Right forelimb (tissue), 1 donor: Measurements from ENCODE around the gene TSPAN9.

ENCODE experiments used
- DNase-seq: peaks from one replicate; pipeline ENCODE4 v3.0.0-alpha.2; 2018

TSPAN9 gene

DNA sequence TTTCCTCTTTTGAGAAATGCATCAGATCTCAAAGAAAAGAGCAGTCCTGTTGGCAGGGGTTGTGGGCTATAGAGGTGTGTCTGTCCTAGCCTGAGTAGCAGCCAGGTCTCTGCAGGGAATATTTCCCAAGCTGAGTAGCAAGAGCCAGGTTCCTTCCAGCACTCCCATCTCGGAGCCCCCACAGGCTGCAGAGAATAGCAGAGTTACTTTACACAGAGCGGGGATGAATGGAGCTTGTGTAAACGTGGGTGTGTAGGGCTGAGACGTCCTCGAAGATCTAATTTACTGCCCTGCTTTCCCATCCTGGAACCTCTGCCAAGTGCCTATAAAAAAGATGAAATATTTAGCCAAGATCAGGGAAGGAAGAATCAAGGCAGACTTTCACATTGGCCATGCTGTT lies 156.6 kb downstream of the TSPAN9 start:
- DNase-seq: no peak

DNA sequence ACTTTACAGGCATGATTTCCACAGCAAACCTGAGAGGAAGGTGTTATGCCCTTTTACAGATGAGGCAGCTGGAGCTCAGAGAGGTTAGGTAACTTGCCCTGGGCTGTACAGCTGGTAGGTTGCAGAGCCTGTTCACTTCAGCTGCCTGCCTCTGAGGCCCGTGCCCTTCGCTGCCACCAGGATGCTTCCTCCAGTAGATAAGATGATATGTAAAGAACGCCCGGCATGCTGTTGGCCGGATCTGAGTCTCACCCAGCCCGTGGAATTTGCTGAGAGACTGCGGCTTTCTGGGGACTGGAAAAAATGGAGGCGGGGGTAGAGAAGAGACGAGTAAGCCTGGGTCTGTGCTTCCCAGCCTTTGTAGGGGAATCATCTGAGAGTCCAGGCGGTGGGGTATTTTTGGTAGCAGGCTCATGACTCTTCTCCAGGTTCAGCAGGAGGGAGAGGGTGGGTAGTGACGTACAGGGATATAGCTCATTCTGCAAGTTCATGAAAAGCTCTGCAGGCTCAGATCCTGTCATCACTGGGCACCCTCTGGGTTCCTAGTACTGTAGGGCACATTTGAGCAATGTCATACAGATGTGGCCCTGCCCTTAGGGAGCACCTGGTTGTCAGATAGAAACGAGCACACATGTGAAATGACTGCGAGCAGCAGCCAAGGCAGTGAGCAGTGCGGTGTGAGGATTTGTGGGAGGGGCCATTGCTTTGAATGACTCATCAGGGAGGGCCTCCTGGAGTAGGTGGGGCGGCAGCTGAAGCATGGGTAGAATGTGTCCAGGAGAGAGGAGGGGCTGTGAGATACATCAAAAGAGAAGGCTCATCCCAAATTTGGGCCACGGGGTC lies 159.4 kb downstream of the TSPAN9 start:
- no peak for DNase-seq

DNA sequence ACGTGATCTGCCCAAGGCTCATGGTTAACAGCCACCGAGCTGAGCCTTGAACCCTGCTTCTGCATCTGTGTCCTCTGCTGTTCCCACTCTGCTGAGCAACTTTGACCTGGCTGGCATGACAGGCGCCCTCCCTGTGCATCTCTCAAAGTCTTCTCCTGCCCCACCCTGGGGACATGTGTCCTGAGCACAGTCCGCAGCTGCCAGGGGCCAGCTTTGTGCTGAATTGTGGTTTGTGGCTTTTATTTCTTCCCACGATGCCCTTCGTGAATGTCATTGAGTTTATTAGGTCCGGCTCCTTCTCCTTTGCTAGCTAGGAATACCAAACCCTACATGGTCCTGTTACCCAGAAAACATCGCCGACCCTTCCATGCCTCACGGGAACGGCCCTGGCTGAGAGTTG lies 161.0 kb downstream of the TSPAN9 start:
- DNase-seq: no peak

DNA sequence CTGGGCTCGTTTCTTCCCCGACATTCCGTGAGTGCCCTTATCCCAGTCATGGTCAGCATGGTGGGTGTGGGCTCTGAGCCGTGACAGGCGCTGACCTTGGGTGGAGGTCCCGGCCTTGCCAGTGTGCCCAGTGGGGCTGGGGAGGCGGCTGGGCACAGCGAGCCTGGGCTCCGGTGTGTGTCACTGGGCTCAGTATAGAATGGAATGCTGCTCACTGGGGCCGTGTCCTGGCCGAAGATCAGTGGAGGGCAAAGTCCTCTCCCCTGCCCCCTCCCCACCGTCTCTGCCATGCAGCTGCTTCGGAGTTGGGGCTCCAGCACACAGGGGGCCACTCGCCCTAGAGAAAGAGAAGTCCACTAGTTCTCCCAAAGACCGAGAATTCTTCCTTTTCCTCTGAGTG lies 164.4 kb downstream of the TSPAN9 start:
- no peak for DNase-seq

DNA sequence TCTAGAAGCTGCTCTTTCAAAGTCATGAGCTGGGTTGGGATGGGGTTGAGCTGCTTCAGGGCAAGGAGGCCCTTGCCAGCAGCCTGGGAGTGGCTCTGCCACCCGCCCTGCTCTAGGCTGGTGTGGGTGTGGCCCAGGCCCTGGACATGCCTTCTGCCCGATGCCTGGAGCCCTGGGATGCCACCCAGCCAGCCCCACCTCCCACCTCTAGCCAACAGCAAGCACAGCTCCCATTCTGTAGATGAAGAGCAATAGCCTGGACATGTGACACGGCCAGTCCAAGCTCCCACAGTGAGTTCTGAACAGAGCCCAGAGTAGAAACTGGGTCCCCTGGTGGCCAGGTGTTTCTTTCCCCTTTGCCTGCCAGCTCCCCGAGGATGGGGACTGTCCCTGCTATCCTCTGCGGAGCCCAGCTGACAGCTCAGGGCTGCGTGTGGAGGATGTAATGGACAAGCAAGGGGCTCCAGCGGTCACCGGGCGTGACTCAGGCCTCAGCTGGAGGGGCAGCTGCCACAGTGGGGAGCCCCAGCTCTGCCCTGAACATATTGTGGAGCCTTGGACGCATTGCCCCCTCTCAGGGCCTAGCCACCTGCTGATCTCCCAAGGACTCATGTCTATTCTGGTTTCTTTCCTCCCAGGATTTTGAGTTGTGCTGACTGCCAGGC lies 165.2 kb downstream of the TSPAN9 start:
- DNase-seq: no peak

DNA sequence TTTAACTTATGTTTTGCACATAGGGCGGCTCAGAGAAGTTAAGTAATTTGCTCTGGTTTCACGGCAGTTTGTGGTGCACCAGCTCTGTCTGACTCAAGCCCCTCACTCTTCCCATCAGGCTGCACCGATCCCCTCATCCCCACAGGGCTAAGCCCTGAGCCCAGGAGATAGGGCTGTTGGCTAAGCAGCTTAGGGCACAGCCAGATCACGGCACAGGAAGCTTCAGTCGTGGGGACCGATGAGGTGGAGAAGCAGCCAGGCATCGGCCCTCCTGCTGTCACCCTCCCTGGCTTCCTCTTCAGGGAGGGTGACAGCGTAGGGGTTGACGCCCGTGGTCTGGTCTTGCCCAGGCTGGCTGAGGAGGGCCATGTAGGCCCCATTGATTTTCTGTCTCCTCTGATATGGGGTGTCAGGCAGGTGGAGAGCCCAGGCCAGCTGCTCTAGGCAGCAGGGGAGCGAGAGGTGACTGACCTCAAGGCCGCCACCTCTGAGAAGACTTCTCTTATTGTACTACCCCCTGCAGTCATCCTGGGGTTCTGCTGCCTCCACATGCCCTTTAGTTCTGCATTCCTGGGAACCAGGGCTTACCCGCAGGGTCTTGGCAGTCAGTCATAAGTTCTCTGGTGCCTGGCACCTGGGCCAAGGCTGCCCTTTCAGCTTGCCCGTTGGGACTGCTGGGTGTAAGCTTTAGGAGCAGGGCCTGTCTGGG lies 166.4 kb downstream of the TSPAN9 start:
- no peak for DNase-seq

DNA sequence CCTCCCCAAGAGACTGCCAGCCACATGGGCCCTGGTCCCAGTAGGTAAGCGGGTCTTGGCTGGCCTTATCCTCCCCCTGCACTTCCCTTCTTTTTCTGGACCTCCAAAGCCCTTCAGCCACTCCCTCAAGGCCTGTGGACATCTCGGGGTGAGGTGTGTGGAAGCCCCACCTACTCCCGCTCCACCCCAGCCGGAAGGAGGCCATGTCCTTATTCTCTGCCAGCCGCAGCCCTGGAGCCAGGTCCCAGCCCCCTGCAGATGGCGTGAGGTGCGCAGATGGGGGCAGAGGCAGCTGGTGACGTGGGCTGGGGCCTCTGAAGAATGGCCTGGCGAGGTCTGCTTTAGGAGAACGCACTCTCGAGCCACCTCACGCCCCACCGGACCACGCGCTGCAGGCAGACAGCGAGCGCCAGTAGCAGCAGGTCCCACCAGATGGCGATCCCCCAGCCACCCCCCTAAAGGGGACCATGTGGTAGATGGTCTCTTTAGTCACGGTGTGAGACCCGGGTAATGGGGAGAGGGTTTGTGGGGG lies 167.1 kb downstream of the TSPAN9 start:
- no peak for DNase-seq

DNA sequence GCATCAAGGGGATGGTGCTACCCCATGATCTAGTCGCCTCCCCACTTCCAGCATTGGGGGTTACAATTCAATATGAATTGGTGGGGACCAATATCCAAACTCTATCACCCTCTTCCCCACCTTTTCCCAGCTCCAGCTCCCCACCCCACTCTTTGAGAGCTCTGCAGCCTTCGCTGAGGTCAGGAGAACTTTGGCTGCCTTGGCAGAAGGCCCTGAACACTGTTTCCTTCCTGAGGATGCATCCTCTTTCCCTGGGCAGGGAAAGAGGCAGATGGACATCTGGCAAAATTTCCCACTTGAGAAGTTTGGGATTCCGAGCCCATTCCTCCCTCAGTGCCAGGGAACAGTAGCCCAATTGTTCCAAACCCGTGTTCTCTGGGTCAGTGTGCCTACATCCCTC lies 169.1 kb downstream of the TSPAN9 start:
- DNase-seq: no peak

DNA sequence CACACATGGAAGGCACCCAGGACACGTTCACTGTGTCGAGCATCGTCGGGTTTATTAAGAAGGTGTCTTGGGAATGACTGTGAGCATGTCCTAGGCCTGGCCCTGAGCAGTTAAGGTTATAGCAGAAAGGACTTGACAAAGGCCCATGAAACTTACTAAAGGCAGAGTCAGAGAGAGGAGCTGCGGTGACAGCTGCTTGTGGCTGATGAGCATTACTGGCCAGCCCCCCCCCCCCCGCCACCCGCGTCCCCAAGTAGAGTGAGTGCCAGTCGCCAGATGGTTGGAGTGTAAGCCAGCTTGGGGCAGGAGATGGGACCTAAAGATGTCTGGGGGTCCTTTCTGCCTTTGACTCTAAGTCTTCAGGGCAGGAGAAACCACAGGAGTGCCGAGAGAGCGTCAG lies 169.9 kb downstream of the TSPAN9 start:
- no peak for DNase-seq

DNA sequence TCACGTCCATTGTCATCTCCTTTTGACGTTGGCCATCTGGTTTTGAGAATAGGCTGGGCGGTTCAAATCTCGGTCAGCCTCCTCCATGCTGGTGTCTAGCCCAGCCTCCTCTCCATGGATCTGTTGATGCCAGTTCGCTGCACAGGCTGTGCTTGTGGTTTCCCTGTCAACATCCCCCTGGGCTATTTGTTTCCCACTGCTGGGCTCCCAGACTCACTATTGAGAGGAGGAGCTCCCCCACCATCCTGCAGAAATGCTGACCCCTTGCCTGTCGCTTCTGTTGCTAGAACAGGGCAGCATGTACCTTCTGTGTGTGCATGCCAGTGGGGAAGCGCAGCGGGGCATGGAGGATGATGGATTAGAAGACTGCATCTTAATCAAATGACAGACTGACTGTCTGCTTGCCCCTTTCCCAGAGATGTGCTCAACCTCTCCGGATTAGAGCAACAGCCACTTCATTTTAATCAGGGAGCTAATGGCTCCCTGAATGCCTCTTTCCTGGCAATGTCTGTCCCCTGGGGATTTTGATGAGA lies 170.5 kb downstream of the TSPAN9 start:
- DNase-seq: no peak

DNA sequence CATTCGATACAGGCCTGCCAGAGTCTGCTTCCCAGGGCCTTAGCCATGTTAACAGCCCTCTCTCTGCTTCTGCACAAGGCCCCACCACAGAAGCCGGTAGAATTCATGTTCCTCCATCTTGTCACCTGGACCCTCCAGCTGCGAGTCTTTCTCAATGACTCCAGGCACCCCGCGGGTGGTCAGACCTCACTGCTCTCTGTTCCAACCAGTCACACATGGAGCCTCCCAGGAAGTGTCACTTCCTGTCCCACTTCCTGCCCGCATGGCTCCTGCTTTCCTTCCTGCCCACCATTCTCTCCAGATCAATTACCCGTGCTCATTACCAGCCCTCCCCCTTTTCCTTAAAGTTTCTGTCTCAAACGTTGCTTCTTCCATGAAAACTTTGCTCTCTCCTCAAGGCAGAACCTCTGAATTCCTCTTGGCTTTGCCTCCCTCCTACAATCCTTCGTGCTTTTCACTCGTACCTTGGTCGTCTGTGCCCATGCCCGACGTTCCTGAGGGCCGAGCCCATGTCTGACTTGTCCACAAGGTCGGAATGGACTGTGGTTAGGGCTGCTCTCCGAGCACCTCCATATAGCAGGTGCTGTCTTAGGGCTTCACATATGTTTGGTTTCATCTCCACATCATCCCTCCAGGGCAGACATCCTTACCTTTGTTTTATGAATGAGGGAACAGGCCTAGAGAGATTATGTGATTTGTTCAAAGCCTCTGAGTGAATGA lies 172.1 kb downstream of the TSPAN9 start:
- no peak for DNase-seq

DNA sequence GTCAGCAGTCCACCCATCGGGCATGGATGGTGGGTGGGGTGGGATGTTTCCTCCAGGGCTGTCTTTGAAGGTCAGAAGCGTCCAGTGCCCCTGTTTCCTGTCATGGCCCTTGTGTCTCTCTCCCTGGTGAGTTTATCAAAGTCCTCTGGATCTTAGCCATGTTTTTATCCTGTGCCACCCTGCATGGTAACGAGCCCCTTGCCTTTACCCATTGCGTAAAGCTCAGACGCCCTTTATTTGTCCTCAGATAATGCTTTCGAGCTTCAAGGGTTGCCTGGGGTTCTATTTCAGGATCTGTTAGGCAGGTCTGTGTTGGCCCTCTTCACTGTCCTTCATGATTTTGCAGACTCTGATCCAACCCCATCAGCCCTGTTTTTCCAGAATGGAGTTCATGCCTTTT lies 172.9 kb downstream of the TSPAN9 start:
- DNase-seq: no peak

DNA sequence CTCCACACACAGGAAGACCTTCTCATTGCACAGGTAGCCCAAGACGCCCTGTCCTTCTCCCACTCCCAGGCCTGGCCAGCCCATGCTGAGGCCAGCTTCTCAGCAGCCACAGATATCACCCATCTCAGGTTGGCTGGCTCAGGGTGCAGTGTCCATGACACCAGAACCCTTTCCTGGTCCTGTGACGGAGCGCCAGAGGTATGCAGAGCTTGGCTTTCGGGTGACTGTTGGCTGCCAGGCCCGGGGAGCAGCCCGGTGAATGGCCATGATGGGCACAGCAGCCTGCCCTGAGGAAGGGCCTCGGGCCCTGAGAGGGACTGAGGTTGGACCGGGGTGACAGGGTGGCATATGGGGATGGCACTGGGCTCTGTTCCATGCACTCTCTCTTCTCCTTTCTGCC lies 173.4 kb downstream of the TSPAN9 start:
- DNase-seq: no peak

DNA sequence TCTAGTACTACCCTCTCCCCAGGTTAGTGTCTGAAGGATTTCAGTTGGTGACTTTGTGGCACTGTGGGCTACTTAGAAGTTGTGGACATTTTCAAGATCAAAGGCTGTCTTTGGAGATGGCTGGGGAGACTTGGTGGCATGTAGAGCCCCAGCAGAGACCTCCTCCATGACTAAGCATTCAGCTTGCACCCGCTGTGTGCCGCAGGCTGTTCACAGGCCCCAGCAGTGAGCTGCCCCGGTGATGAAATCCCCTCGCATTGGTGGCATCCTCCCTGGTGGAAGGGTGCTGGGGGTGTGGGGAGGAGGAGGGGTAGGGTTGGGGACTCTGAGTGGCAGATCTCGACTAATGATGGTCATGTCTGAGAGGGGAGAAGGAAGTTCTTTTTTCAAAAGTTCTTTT lies 173.9 kb downstream of the TSPAN9 start:
- DNase-seq: no peak

DNA sequence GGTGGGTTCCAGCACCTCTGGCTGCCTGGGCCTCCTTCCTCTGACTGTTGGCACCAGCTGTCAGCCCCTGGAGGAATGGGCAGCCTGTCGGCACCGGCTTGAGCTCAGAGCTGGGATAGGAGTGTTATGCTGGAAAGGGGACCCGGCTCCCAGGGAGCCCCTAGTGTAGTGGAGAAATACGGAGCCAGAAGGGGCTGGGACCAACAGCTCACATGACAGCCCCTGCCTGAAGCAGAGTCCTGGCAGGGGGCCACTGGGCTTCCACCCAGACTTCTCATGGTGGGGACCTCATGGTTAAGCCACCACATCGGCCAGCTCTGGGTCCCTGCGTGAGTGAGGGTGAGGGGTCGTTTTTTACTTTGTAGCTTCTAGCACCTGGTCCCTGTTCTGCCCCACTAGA lies 174.5 kb downstream of the TSPAN9 start:
- no peak for DNase-seq

DNA sequence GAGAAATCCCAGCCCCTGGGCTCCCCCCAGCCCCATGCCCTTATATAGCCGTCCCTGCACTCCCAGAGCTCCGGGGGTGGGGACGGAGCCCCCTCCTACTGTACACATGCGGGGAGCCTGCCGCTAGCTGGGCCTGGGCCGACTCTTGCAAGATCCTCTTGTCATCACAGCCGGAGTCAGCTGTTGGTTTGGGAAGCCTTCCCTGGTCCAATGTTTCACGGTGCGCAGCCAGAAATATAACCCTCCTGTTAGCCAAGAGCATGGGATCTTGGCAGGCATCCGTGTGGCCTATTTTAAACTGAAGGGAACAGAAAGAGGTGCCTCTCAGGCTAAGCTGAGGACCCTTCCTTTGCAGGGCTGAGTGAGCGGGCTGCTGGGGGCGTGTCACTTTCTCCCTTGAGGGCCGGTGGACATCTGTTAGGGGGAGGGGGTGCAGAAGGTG lies 175.3 kb downstream of the TSPAN9 start:
- DNase-seq: peak; percentile 92

DNA sequence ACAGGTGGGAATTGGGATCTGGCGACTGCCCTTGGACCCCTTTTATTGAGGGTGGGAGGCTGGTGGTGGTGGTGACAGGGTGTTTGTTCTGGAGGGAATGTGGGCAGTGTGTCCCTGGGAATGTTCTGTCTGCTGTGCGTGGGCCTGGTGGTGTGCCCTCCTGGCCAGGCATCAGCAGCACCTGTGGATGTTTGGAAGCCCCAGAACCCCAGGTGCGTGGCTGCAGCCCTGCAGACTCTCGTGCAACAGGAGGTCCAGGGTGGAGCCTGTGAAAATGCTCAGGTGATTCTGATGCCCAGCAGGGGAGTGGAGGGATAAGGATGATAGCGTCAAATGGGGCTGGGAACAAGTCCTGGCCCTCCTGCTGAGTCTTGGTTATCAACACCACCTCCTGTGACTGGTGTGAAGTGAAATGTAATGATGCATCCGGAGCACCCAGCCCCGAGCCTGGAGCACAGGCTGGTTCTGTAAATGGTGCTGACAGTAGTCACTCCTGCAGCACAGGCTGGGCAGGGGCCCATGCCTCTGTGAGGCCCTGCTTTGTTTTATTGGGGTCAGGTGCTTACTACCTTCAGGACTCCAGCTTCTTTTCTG lies 176.6 kb downstream of the TSPAN9 start:
- DNase-seq: no peak

DNA sequence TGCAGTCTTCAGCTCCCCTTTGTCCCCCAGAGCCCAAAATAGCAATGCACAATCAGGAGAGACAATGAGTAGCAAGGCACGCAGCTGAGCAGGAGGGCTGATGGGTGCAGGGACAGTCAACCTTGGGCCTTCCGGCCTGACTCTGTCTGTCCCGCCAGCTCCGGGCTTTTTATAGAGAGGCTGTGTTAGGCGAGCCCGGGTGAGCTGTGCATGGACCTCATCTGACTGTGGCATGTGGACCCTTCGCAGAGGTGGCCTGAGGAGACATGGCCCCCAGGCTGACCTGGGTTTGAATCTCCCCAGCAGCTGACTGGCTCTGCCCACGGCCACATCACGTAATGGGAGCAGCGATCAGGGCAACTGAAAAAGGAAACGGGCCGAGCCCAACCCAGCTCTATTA lies 177.9 kb downstream of the TSPAN9 start:
- DNase-seq: no peak

DNA sequence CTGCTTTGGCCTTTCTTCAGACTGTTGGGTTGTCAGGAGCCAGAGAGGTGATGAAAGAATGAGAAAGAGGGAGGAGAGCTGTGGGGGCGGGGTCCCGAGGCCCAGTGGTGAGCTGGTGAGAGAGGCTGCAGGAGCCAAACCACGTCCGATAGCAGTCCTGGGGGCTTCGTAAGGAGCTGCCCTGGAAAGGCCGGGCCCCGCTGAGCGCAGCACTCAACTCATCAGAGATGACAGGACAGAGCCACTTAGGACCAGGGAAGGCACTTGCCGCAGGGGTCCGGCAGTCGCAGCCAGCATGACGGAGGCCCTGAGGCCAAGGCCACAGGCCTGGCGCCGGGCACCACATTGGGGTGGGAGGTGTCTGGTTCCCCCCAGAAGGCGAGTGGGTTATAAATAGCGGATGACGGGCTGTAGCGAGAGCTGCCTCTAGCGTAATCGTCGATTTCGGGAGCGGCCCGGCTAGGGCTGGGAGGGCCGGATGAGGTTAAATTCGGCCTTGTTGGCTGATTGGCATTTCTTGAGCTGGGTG lies 179.0 kb downstream of the TSPAN9 start:
- DNase-seq: no peak

DNA sequence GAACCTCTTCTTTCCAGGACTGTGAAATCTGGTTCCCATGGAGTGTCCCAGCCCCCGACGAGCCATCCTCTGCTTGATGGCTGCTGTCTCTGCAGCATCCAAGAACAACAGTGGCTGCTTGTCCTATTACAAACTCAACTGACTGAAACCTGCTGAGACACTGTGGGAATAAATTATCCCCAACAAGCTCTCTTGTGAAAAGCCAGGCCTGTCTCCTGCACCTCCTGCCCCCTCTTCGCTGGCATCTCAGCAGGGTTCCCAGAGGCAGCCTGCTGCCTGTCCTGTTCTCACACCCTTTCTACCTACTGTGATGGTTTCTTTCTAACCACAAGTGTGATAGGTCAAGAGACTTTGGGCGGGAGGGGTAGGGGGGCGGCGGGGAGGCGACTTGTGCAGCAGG lies 180.2 kb downstream of the TSPAN9 start:
- no peak for DNase-seq

DNA sequence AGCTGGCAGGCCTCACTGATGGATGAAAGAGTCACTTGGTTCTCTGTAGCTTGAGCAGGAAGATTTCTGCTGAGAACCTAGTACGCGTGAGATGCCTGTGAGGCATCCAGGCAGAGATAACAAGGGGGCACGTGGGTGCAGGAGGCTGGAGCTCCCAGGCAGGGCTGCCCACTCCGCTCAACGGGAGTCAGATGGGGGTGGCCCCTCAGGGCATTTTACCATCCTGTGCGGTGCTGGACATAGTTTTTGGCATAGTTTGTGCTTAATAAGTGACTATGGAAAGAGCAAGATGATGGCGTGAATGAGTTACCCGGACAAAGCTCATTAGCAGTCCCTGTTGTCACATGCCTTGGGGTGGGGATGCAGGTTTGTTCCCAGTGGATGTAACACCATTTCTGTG lies 182.8 kb downstream of the TSPAN9 start:
- DNase-seq: no peak

DNA sequence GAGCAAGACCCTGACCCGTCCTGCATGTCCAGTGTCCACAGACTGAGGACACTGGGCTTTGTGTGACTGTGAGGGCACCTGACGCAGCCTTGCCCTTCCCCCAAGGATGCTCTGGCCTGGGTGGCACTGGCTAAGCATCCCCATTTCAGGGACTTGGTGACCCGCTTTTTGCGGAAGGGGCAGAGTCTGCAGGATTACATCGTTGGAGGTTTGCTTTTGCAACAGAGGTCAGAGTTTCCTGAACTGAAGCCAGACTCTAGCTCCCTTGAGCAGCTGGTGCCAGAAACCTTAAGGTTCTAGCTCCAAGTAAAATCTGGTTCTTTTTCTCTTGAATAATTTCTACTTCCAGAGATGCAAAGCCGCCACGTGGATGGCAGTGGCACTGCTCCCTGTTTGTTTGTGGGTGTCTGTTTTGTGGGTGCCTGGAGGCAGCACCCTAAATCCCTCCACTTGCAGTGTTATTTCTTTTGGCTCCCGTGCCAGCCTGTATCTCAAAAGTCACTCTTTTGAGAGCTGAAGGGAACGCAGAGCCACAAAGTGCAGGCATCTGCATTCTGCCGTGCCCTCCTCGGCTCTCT lies 184.7 kb downstream of the TSPAN9 start:
- no peak for DNase-seq
